GM18861 (cell line): ENCODE results near the gene PMF1.
A peak's percentile ranks its signal among the peaks of the same experiment; 100 is the strongest.
"Not testable (repeated sequence)": the region's sequence is repeated elsewhere in the genome, so short reads cannot be mapped to it uniquely, and the experiment has no call there.

Experiments
- ATAC-seq: cut with Tn5 transposase; IDR thresholded peaks from one replicate; pipeline ENCODE4 v1.9.1; 2021; ENCODE audit not compliant: unreplicated experiment

The PMF1 gene

GRCh38 chr1:156195853-156196252 lies 17.0 kb upstream of the PMF1 start:
- no peak for ATAC-seq

GRCh38 chr1:156196445-156196844 lies 16.4 kb upstream of the PMF1 start:
- no peak for ATAC-seq

DNA sequence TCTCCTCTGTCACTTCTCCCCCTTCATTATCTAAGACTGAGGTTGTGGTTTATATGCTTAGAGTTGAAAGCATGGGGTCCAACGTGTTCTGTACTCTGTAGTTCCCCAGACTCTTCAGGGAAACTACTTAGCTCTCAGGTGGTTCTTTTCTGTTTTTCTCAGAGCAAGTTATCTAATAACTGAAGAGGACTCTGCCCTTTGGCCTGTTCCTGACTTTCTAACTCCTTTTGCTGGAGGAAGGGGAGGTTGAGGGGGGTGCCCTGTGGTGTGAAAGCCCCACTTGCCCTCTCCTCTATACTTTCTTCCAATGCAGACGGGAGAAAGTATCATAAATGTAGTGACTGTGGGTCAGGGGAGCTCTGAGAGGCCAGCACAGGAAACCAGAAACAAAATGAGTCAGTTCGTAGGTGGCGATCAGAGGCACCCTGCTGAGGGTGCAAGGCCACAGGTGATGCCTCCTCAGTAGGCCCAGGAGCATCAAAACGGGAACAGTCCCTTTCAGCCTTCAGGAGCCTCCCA lies 13.9 kb upstream of the PMF1 start:
- ATAC-seq: no peak

DNA sequence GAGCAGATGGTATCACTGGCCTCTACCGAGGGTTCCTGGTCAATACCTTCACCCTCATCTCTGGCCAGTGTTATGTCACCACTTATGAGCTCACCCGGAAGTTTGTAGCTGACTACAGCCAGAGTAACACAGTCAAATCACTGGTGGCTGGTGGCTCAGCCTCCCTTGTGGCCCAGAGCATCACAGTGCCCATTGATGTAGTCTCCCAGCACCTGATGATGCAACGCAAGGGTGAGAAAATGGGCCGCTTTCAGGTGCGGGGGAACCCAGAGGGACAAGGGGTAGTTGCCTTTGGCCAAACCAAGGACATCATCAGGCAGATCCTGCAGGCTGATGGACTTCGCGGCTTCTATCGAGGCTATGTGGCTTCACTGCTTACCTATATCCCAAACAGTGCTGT lies 12.8 kb upstream of the PMF1 start:
- no peak for ATAC-seq

GRCh38 chr1:156203331-156203730 lies 9.5 kb upstream of the PMF1 start:
- ATAC-seq: no peak

DNA sequence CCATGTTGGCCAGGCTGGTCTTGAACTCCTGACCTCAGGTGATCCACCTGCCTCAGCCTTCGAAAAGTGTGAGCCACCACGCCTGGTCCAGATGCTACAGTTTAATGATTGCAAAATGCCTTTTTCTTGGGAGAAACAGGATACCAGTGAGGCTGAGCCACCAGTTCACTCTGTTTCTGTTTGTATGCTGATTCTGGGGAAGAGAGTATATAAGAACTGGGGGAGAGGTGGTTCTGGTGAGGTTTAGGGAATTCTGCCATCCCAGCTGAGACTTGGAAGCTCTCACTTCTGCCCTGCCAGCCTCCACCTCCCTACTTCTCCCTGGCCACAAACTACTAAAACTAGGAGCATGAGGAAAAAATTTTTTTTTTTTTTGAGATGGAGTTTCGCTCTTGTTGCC lies 8.1 kb upstream of the PMF1 start:
- ATAC-seq: no peak

GRCh38 chr1:156211243-156211642 lies 1.6 kb upstream of the PMF1 start:
- ATAC-seq: no peak

- ATAC-seq: no peak
Observed at GRCh38 chr1:156212130-156212529, 677 bp upstream of the PMF1 start.

DNA sequence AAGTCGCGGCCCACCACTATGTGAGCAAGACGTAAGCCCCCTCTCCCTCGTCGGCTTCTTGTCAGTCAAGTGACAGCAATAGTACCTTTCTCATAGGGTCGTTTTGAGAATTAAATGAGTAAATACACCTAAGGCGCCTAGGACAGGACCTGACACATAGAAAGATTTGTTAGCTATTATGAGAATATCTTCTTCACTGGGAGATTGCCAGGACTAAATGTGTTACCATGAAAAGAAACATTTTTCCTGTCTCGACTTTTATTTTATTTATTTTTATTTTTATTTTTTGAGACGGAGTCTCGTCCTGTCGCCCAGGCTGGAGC lies 798 bp downstream of the PMF1 start:
- no peak for ATAC-seq

GRCh38 chr1:156214024-156214748 lies 1.4 kb downstream of the PMF1 start:
- no peak for ATAC-seq

DNA sequence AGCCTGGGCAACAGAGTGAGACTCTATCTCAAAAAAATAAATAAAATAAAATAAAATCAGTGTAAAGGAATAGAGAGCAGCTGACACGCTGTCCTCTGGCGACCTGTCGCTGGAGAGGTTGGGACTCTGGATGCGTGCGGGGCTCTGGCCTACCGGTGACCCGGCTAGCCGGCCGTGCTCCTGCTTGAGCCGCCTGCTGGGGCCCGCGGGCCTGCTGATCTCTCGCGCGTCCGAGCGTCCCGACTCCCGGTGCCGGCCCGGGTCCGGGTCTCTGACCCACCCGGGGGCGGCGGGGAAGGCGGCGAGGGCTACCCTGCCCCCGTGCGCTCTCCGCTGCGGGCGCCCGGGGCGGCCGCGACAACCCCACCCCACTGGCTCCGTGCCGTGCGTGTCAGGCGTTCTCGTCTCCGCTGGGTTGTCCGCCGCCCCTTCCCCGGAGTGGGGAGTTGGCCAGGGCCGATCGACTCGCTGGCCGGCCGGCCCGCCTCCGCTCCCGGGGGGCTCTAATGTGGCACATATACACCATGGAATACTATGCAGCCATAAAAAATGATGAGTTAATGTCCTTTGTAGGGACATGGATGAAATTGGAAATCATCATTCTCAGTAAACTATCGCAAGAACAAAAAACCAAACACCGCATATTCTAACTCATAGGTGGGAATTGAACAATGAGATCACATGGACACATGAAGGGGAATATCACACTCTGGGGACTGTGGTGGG lies 3.7 kb downstream of the PMF1 start:
- ATAC-seq: not testable (repeated sequence)

- no peak for ATAC-seq
Observed at GRCh38 chr1:156217871-156218270, 5.1 kb downstream of the PMF1 start.

GRCh38 chr1:156220226-156220625 lies 7.4 kb downstream of the PMF1 start:
- no peak for ATAC-seq

- no peak for ATAC-seq
Observed at GRCh38 chr1:156221986-156222692, 9.3 kb downstream of the PMF1 start.

- no peak for ATAC-seq
Observed at GRCh38 chr1:156225677-156226014, 12.8 kb downstream of the PMF1 start.

GRCh38 chr1:156226116-156226538 lies 13.3 kb downstream of the PMF1 start:
- ATAC-seq: peak; percentile 60

DNA sequence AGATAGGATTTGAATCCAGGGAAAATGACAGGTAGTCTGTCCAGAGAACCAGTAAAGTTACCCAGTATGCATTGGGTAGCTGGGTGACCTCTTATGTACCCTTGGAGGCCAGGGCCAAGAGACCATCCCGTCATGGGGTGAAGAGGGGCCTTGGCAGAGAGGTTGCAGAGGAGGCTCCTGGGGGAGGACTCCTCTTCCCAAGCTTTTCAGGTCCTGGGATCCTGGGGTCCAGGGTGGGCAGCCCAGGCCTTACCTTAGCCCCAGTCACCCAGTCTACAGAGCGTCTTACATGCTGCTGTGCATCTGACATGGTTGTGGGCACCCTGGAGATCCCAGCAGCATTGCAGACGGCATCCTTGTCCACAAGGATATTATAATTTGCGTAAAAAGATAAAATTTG lies 14.0 kb downstream of the PMF1 start:
- no peak for ATAC-seq

- no peak for ATAC-seq
Observed at GRCh38 chr1:156228501-156228900, 15.7 kb downstream of the PMF1 start.

DNA sequence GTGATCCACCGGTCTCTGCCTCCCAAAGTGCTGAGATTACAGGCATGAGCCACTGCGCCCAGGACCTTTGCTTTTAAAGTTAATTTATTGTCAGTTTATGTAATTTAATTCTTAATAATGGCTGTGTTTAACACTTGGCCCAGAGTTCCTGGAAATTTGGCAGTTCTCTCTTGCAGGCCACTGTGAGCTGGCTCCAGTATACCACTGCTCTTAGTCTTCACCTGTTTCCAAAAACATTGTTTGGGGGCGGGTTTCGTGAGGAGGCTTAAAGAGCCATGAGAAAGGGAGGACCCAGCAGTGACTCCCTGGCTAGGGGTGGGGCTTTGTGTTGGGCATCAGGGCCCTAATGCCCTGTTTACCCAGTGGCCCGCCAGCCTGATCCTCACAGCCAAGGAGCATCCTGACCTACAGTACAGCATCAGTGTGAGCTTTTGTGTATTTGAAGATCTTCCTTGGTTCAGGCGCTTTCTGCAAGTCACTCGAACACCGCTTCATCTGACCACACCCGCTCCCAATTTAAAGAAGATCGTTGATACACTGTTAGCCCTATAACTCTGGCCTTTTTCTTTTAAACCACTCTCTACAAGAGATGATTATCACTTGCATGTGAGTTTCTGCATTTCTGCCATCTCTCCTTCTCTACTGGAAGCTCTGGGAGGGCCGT lies 17.1 kb downstream of the PMF1 start:
- ATAC-seq: no peak

GRCh38 chr1:156230473-156230837 lies 17.6 kb downstream of the PMF1 start:
- no peak for ATAC-seq

- no peak for ATAC-seq
Observed at GRCh38 chr1:156232201-156232894, 19.5 kb downstream of the PMF1 start.
